HG02970 (cell line): ENCODE measurements around the gene LGALS7.
"Not testable (repeated sequence)": the region's sequence is repeated elsewhere in the genome, so short reads cannot be mapped to it uniquely, and the experiment has no call there.

Source experiments
- ATAC-seq: cut with Tn5 transposase; IDR thresholded peaks from one replicate; pipeline ENCODE4 v1.9.1; 2021; ENCODE audit warnings: mild to moderate bottlenecking, moderate library complexity, moderate number of reproducible peaks; ENCODE audit not compliant: unreplicated experiment, low FRiP score

Gene LGALS7

GRCh38 chr19:38773469-38774177 lies at the start of gene LGALS7:
TSS of gene LGALS7 (minus strand) at chr19:38773517. CDS start at chr19:38773492, 25 bp downstream.
- no peak for ATAC-seq

GRCh38 chr19:38821230-38821825 lies 48.0 kb upstream of the LGALS7 start:
- ATAC-seq = not testable (repeated sequence)

GRCh38 chr19:38819231-38819920 lies 46.1 kb upstream of the LGALS7 start:
- no peak for ATAC-seq

- ATAC-seq = no peak
These were observed 43.8 kb upstream of the LGALS7 start for GRCh38 chr19:38817081-38817480.

GRCh38 chr19:38816131-38816750 lies 42.9 kb upstream of the LGALS7 start:
- ATAC-seq = no peak

- no peak for ATAC-seq
These were observed 42.0 kb upstream of the LGALS7 start for GRCh38 chr19:38815059-38816001.

GRCh38 chr19:38813932-38814331 lies 40.6 kb upstream of the LGALS7 start:
- ATAC-seq = not testable (repeated sequence)

- no peak for ATAC-seq
These were observed 40.0 kb upstream of the LGALS7 start for GRCh38 chr19:38813323-38813722.

- ATAC-seq = no peak
These were observed 39.6 kb upstream of the LGALS7 start, which contains the start of gene LGALS4 for GRCh38 chr19:38812841-38813320. TSS of gene LGALS4 (minus strand) at chr19:38812945. CDS start at chr19:38812886, 59 bp downstream.

- no peak for ATAC-seq
These were observed 38.9 kb upstream of the LGALS7 start for GRCh38 chr19:38812009-38812840.

GRCh38 chr19:38809592-38810252 lies 36.4 kb upstream of the LGALS7 start:
- ATAC-seq = no peak

- ATAC-seq = no peak
These were observed 35.4 kb upstream of the LGALS7 start for GRCh38 chr19:38808741-38809140.

- ATAC-seq = not testable (repeated sequence)
These were observed 34.2 kb upstream of the LGALS7 start for GRCh38 chr19:38807374-38808098.

GRCh38 chr19:38806371-38806770 lies 33.1 kb upstream of the LGALS7 start:
- ATAC-seq = no peak

- no peak for ATAC-seq
These were observed 31.9 kb upstream of the LGALS7 start for GRCh38 chr19:38805180-38805579.

GRCh38 chr19:38803543-38803942 lies 30.2 kb upstream of the LGALS7 start:
- no peak for ATAC-seq

GRCh38 chr19:38801359-38802095 lies 28.2 kb upstream of the LGALS7 start:
- no peak for ATAC-seq
